ENCODE data around the gene PMFBP1. TPM values are rescaled to one million over a fixed set of nuclear protein-coding genes. Genes with fewer than 3 reads are reported as not detected.

PMFBP1 gene
- total RNA-seq, 1 donor from 2014 or later: 0.38 TPM

- H3K36me3 Mint-ChIP-seq (ENCODE audit: low read depth, unreplicated experiment): peaks cover 3% of the 10 kb centered on the region
- no peak for DNase-seq (ENCODE audit: low spot score)
Observed at GRCh38 chr16:72128701-72129100, 43.3 kb downstream of the PMFBP1 start.

GRCh38 chr16:72126429-72126765 is 45.6 kb downstream of the PMFBP1 start:
- peak overlapping the region; percentile 11 for H3K27ac Mint-ChIP-seq (ENCODE audit: unreplicated experiment)
- H3K4me1 Mint-ChIP-seq (ENCODE audit: unreplicated experiment): peaks cover 17% of the 10 kb centered on the region
- peaks cover 2% of the 10 kb centered on the region for H3K27me3 Mint-ChIP-seq (ENCODE audit: unreplicated experiment)
- TF ChIP-seq CTCF (IDR thresholded peaks at IDR 0.05; ENCODE audit: unreplicated experiment): no peak
- no peak overlapping the region for H3K4me3 Mint-ChIP-seq (ENCODE audit: unreplicated experiment)
- DNase-seq (ENCODE audit: low spot score): no peak
- H3K36me3 Mint-ChIP-seq (ENCODE audit: low read depth, unreplicated experiment): no peaks in the 10 kb centered on the region
- peaks cover 5% of the 10 kb centered on the region for H3K9me3 Mint-ChIP-seq (ENCODE audit: unreplicated experiment)

More at GRCh38 chr16:72128701-72129100, 43.3 kb downstream of the PMFBP1 start:
- Mint-ChIP-seq H3K4me1 (ENCODE audit: unreplicated experiment) (peaks cover 17% of the 10 kb centered on the region), H3K27me3 (ENCODE audit: unreplicated experiment) (peaks cover 2% of the 10 kb centered on the region), H3K4me3 (ENCODE audit: unreplicated experiment) (no peak overlapping the region), H3K9me3 (ENCODE audit: unreplicated experiment) (peaks cover 5% of the 10 kb centered on the region), H3K27ac (ENCODE audit: unreplicated experiment) (no peak overlapping the region)
- TF ChIP-seq CTCF (IDR thresholded peaks at IDR 0.05; ENCODE audit: unreplicated experiment): no peak

GRCh38 chr16:72125635-72126428 is 46.1 kb downstream of the PMFBP1 start:
- no peak for DNase-seq (ENCODE audit: low spot score)
- Mint-ChIP-seq H3K4me3 (ENCODE audit: unreplicated experiment) (no peak overlapping the region), H3K36me3 (ENCODE audit: low read depth, unreplicated experiment) (no peaks in the 10 kb centered on the region)

GRCh38 chr16:72124761-72125634 is 47.0 kb downstream of the PMFBP1 start:
- H3K27ac Mint-ChIP-seq (ENCODE audit: unreplicated experiment): no peak overlapping the region
- H3K9me3 Mint-ChIP-seq (ENCODE audit: unreplicated experiment): peaks cover 5% of the 10 kb centered on the region
- peak; percentile 76 for DNase-seq (ENCODE audit: low spot score)
- H3K4me1 Mint-ChIP-seq (ENCODE audit: unreplicated experiment): peaks cover 17% of the 10 kb centered on the region
- no peak overlapping the region for H3K4me3 Mint-ChIP-seq (ENCODE audit: unreplicated experiment)
- peaks cover 2% of the 10 kb centered on the region for H3K27me3 Mint-ChIP-seq (ENCODE audit: unreplicated experiment)
- no peaks in the 10 kb centered on the region for H3K36me3 Mint-ChIP-seq (ENCODE audit: low read depth, unreplicated experiment)
- peak; percentile 68 for TF ChIP-seq CTCF (IDR thresholded peaks at IDR 0.05; ENCODE audit: unreplicated experiment)

More at GRCh38 chr16:72125635-72126428, 46.1 kb downstream of the PMFBP1 start:
- peaks cover 2% of the 10 kb centered on the region for H3K27me3 Mint-ChIP-seq (ENCODE audit: unreplicated experiment)
- peaks cover 5% of the 10 kb centered on the region for H3K9me3 Mint-ChIP-seq (ENCODE audit: unreplicated experiment)
- no peak overlapping the region for H3K27ac Mint-ChIP-seq (ENCODE audit: unreplicated experiment)
- no peak for TF ChIP-seq CTCF (IDR thresholded peaks at IDR 0.05; ENCODE audit: unreplicated experiment)
- peaks cover 17% of the 10 kb centered on the region for H3K4me1 Mint-ChIP-seq (ENCODE audit: unreplicated experiment)
